A673 (cell line): ENCODE results near the gene NHLRC4. TPM values are rescaled to one million over a fixed set of nuclear protein-coding genes. Genes with fewer than 3 reads are reported as not detected.

ENCODE experiments used
- BruUV-seq: library from RNA; stranded (reverse); fragments of 400-500 nt; replicated peaks from 2 replicates; lab custom pipeline; 2021; lab: Mats Ljungman, UMichigan
- CTCF ChIA-PET: fragments of 300-600 bp; sonication (Branson Sonifier 250); formaldehyde crosslinking; loops from one replicate; lab custom pipeline; 2022; ENCODE audit warnings: antibody characterized with exemption; lab: Charles Lee
- POLR2A ChIA-PET: fragments of 300-600 bp; sonication (Branson Sonifier 250); formaldehyde crosslinking; loops from one replicate; lab custom pipeline; 2022; ENCODE audit warnings: antibody characterized with exemption; ENCODE audit not compliant: low non-redundant PET; lab: Charles Lee
- DNase-seq: peaks from one replicate; pipeline ENCODE4 v3.0.0-alpha.2; 2015; ENCODE audit warnings: low spot score
- H3K27ac ChIP-seq: fragments of 200-600 bp; sonication (generic); 2 replicates; pipeline ENCODE4 v1.5.1; 2016; ENCODE audit warnings: mixed run types, low read depth, mild to moderate bottlenecking, mixed read lengths, antibody characterized with exemption, low read length; ENCODE audit not compliant: poor library complexity, severe bottlenecking
- H3K27me3 ChIP-seq: fragments of 200-600 bp; sonication (generic); replicated peaks from 2 replicates; pipeline ENCODE4 v1.6.1; 2017; ENCODE audit warnings: mixed run types, low read depth, mild to moderate bottlenecking, mixed read lengths, antibody characterized with exemption, low read length; ENCODE audit not compliant: insufficient read depth, poor library complexity
- H3K36me3 ChIP-seq: fragments of 200-600 bp; sonication (generic); 2 replicates; pipeline ENCODE4 v1.6.1; 2016; ENCODE audit warnings: mixed run types, mild to moderate bottlenecking, mixed read lengths, antibody characterized with exemption, low read length; ENCODE audit not compliant: insufficient read depth, poor library complexity, severe bottlenecking
- H3K4me1 ChIP-seq: fragments of 200-600 bp; sonication (generic); 2 replicates; pipeline ENCODE4 v1.6.1; 2017; ENCODE audit warnings: mixed run types, mild to moderate bottlenecking, mixed read lengths, antibody characterized with exemption, low read length; ENCODE audit not compliant: insufficient read depth, poor library complexity, severe bottlenecking
- H3K4me3 ChIP-seq: fragments of 200-600 bp; sonication (generic); 2 replicates; pipeline ENCODE4 v1.5.1; 2016; ENCODE audit warnings: low read depth, mixed run types, mild to moderate bottlenecking, mixed read lengths, low read length; ENCODE audit not compliant: poor library complexity, severe bottlenecking
- H3K9me3 ChIP-seq: fragments of 200-600 bp; sonication (generic); 2 replicates; pipeline ENCODE4 v1.6.1; 2016; ENCODE audit warnings: mixed run types, low read depth, mild to moderate bottlenecking, mixed read lengths, antibody characterized with exemption, low read length; ENCODE audit not compliant: poor library complexity, severe bottlenecking
- EZH2 ChIP-seq: fragments of 200-600 bp; sonication (generic); IDR thresholded peaks from 2 replicates; pipeline ENCODE4 v1.6.1; 2017; ENCODE audit warnings: borderline replicate concordance, low read depth, mild to moderate bottlenecking, mixed read lengths, antibody characterized with exemption, low read length; ENCODE audit not compliant: poor library complexity, severe bottlenecking
- intact Hi-C: fragments of 100-400 bp; cut with micrococcal nuclease; formaldehyde crosslinking; loops from one replicate; pipeline ENCODE4 v1.10.0; 2022; ENCODE audit not compliant: unreplicated experiment
- total RNA-seq: library from RNA; stranded (reverse); gene quantifications from 2 replicates; pipeline ENCODE4 v1.2.3, GENCODE V29; 2021
- TF ChIP-seq, protein P1 (sequence below): fragments of 300-800, 200-600 bp; sonication (generic); conservative IDR thresholded peaks from 2 replicates; pipeline ENCODE4 v1.5.1; 2017; ENCODE audit warnings: low read depth, mild to moderate bottlenecking, antibody characterized with exemption, low read length, moderate library complexity, mixed read lengths

NHLRC4 gene
- total RNA-seq, 1 experiment from 2014 or later = 0.21 TPM

DNA sequence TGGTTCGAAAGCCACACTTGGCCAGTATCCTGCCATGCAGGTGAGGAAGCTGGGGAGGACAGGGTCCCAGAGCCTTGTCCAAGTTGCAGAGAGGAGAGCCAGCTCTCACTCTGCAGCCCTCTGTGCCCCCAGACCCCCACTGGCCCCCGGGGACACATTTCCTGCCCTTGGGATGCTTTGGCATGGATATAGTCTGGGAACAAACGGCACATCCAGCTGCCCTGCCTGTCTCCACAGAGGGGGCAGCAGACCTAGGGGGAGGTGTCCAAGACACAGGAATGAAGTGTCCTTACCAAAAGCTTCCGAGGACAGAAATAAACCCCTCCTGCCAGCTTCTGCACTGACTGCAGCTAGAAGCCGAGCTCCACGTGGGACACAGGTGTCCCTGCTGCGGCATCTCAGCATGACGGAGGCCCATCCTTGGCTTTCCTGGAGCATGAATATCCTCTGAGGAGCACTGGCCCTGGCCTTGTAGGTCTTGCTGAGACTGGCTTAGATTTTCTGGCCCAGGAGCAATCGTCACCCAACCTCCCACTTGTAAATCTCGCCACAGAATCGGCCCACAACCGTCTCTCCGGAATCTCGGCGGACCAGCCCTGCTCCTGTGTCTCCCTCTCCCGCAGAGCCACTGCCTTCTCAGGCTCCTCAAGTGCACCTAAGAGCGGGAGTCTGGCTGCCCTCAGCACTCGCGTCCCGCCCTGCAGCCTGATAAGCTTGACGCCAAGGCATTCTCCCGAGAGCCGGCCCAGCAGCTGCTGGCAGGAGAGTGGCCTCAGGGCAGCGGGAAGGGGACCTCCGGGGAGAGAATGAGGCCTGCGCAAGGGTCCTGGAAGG is 40.4 kb upstream of the NHLRC4 start:
- DNase-seq = peak; percentile 43
- peaks cover 7% of the 10 kb centered on the region for H3K4me1 ChIP-seq
- no peaks in the 10 kb centered on the region for H3K9me3 ChIP-seq
- intact Hi-C loops = loop anchor here (5.0 kb wide), 1 partner anchor 124 kb away; the partner anchor contains the start of gene DECR2
- TF ChIP-seq, protein P1, sequence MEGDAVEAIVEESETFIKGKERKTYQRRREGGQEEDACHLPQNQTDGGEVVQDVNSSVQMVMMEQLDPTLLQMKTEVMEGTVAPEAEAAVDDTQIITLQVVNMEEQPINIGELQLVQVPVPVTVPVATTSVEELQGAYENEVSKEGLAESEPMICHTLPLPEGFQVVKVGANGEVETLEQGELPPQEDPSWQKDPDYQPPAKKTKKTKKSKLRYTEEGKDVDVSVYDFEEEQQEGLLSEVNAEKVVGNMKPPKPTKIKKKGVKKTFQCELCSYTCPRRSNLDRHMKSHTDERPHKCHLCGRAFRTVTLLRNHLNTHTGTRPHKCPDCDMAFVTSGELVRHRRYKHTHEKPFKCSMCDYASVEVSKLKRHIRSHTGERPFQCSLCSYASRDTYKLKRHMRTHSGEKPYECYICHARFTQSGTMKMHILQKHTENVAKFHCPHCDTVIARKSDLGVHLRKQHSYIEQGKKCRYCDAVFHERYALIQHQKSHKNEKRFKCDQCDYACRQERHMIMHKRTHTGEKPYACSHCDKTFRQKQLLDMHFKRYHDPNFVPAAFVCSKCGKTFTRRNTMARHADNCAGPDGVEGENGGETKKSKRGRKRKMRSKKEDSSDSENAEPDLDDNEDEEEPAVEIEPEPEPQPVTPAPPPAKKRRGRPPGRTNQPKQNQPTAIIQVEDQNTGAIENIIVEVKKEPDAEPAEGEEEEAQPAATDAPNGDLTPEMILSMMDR = no peak
- H3K4me3 ChIP-seq = peak overlapping the region; percentile 96
- ChIA-PET CTCF (no interaction called here), POLR2A (interaction anchor here (0.6 to 1.5 kb wide), 2 partner anchors 124 to 304 kb away, joined by 4 to 11 read pairs; partner anchors contain the start of gene DECR2)
- no peaks in the 10 kb centered on the region for H3K27me3 ChIP-seq
- TSS peak; percentile 52 for BruUV-seq
- H3K27ac ChIP-seq = peak overlapping the region; percentile 98
- peaks cover 4% of the 10 kb centered on the region for H3K36me3 ChIP-seq

DNA sequence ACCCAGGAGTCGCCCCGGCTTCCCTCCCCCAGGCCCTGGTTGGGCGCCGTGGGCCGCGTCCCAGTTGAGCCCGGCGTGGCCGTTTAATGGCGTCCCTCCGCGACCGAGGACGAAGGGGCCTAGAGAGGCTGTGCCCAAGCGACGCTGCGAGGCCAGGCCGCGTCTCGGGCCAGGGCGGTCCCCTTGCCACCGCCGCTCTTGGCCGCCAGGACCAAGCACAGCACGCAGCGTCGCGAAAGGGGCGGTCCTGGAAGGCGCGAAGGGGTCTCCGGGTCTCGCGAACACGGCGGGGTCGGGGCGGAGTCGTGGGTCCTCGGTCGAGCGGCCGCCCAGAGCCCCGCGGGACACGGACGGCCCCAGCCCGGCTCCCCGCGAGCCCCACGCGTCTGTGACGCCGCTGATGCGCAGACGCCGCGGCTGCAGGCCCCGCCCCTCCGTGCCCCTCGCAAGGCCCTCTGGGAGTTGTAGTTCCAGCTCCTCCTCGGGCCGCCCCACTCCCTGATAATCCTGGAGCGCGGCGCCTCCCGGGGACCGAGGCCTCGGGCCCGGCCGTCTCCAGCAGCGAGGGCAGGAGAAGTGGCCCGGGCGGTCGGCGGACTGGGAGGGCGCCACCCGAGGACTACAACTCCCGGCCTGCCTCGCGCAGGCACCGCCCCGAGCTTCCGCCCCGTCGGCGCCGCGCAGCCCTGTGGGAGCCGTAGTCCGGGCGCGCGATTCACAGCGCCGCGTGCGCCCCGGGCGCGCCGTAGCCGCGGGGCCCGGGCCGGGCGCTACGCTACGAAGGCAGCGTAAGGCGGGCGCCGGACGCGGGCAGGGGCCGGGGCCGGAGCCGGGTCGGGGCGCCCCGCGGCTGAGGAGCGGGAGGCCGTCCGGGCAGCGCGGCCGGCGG is 39.5 kb upstream of the NHLRC4 start, which contains the start of gene CAPN15:
Gene CAPN15, plus strand, starts transcription at position 698 of the 889 bp plus-strand sequence. CDS start 19,127 bp downstream, outside the sequence.
- Histone ChIP-seq H3K9me3 (no peaks in the 10 kb centered on the region), H3K27ac (peak within 1 kb of the TSS; percentile 98), H3K27me3 (no peaks in the 10 kb centered on the region), H3K4me3 (peak within 1 kb of the TSS; percentile 96), H3K4me1 (peaks cover 7% of the 10 kb centered on the region), H3K36me3 (peaks cover 4% of the 10 kb centered on the region)
- no peak for TF ChIP-seq EZH2
- TF ChIP-seq, protein P1 = no peak
- ChIA-PET POLR2A (interaction anchor here (0.6 to 1.5 kb wide), 2 partner anchors 125 to 305 kb away, joined by 4 to 11 read pairs; partner anchors contain the start of gene DECR2), CTCF (interaction anchor here (0.5 kb wide), 1 partner anchor 327 kb away, joined by 4 read pairs; no protein-coding TSS in a partner anchor)
- no TSS peak for BruUV-seq
- intact Hi-C loops = loop anchor here (5.0 kb wide), 1 partner anchor 125 kb away; the partner anchor contains the start of gene DECR2
- peak; percentile 93 for DNase-seq
